Dermis blood vessel endothelial cell (primary cell): Measurements from ENCODE around the gene FZR1. TPM values are rescaled to one million over a fixed set of nuclear protein-coding genes. Genes with fewer than 3 reads are reported as not detected.

Source experiments
- DNase-seq: peaks from one replicate; pipeline ENCODE4 v3.0.0; 2010
- total RNA-seq: library from RNA; depleted of rRNA; stranded (reverse); fragments of >200 nt; gene quantifications from 2 replicates; pipeline ENCODE4 v1.2.3, GENCODE V29; 2014

The FZR1 gene
- total RNA-seq, 1 donor from 2014 or later = 36.1 TPM

GRCh38 chr19:3474010-3474409 is 32.1 kb upstream of the FZR1 start:
- no peak for DNase-seq

GRCh38 chr19:3474614-3475013 is 31.5 kb upstream of the FZR1 start:
- DNase-seq = no peak

GRCh38 chr19:3475449-3475848 is 30.7 kb upstream of the FZR1 start:
- no peak for DNase-seq

- DNase-seq = no peak
These were observed 29.3 kb upstream of the FZR1 start for GRCh38 chr19:3476830-3477229.

- DNase-seq = no peak
These were observed 28.6 kb upstream of the FZR1 start for GRCh38 chr19:3477506-3477905.

- DNase-seq = no peak
These were observed 28.2 kb upstream of the FZR1 start for GRCh38 chr19:3477951-3478350.

- DNase-seq = no peak
These were observed 27.5 kb upstream of the FZR1 start for GRCh38 chr19:3478409-3479176.

GRCh38 chr19:3479177-3479833 is 26.8 kb upstream of the FZR1 start:
- DNase-seq = peak; percentile 30

GRCh38 chr19:3479834-3480215 is 26.3 kb upstream of the FZR1 start:
- DNase-seq = no peak

GRCh38 chr19:3480383-3481091 is 25.6 kb upstream of the FZR1 start, which contains the start of gene SMIM24:
Gene SMIM24, minus strand, starts transcription at chr19:3480525. Its CDS starts 62 bp downstream, at chr19:3480463.
- DNase-seq = no peak

GRCh38 chr19:3481241-3482090 is 24.6 kb upstream of the FZR1 start:
- no peak for DNase-seq

GRCh38 chr19:3482507-3483225 is 23.4 kb upstream of the FZR1 start:
- no peak for DNase-seq

GRCh38 chr19:3483226-3483628 is 22.9 kb upstream of the FZR1 start, which contains the start of gene SMIM44:
Gene SMIM44, minus strand, starts transcription at chr19:3483441. Its CDS starts 38 bp downstream, at chr19:3483403.
- no peak for DNase-seq

GRCh38 chr19:3491396-3492119 is 14.6 kb upstream of the FZR1 start:
- DNase-seq = no peak

- DNase-seq = no peak
These were observed 13.8 kb upstream of the FZR1 start for GRCh38 chr19:3492131-3492839.

GRCh38 chr19:3492919-3493318 is 13.2 kb upstream of the FZR1 start:
- DNase-seq = no peak

- no peak for DNase-seq
These were observed 12.5 kb upstream of the FZR1 start for GRCh38 chr19:3493651-3494050.

- DNase-seq = peak; percentile 23
These were observed 12.1 kb upstream of the FZR1 start for GRCh38 chr19:3494051-3494450.

GRCh38 chr19:3494559-3494958 is 11.6 kb upstream of the FZR1 start:
- DNase-seq = no peak
